ENCODE results near the gene PRKD1.

PRKD1 gene

DNA sequence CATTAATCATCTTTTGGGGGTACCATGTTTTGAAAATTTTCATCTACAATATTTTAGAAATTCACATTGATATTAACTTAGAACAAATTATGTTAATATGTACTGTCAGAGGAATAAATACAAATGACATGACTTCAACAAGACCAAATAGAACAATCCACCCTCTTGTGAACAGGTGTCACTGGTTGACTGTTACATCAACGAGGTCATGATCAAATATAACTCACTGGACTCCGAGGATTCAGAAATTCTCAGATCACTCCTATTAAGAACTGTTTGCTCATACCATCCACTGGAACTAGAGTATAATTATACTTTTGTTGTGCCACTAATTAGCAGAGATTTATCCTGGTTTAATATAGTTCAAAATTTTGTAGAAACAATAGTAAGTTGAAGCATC is 318.8 kb downstream of the PRKD1 start:
- Histone ChIP-seq H3K4me2 (ENCODE audit: low read length) (no peak overlapping the region), H3K4me3 (ENCODE audit: low read length) (no peak overlapping the region), H3K9me3 (ENCODE audit: insufficient read depth, low read length) (no peaks in the 10 kb centered on the region), H3K36me3 (replicated peaks; ENCODE audit: low read depth, low read length) (no peaks in the 10 kb centered on the region), H3K27ac (ENCODE audit: low read length) (no peak overlapping the region), H3K27me3 (ENCODE audit: low read depth, low read length) (no peaks in the 10 kb centered on the region), H3K79me2 (ENCODE audit: low read length) (no peaks in the 10 kb centered on the region), H3K9ac (ENCODE audit: low read length) (no peak overlapping the region), H2AFZ (ENCODE audit: low read depth, low read length) (no peak overlapping the region), H3K4me1 (ENCODE audit: low read length) (no peaks in the 10 kb centered on the region), H4K20me1 (ENCODE audit: insufficient read depth, low read length) (no peaks in the 10 kb centered on the region)
- no peak for TF ChIP-seq EZH2phosphoT487 (IDR thresholded peaks at IDR 0.05; ENCODE audit: low read depth)
- TF ChIP-seq, protein P1, sequence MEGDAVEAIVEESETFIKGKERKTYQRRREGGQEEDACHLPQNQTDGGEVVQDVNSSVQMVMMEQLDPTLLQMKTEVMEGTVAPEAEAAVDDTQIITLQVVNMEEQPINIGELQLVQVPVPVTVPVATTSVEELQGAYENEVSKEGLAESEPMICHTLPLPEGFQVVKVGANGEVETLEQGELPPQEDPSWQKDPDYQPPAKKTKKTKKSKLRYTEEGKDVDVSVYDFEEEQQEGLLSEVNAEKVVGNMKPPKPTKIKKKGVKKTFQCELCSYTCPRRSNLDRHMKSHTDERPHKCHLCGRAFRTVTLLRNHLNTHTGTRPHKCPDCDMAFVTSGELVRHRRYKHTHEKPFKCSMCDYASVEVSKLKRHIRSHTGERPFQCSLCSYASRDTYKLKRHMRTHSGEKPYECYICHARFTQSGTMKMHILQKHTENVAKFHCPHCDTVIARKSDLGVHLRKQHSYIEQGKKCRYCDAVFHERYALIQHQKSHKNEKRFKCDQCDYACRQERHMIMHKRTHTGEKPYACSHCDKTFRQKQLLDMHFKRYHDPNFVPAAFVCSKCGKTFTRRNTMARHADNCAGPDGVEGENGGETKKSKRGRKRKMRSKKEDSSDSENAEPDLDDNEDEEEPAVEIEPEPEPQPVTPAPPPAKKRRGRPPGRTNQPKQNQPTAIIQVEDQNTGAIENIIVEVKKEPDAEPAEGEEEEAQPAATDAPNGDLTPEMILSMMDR (IDR thresholded peaks at IDR 0.05; ENCODE audit: low read depth, low read length), result no peak

DNA sequence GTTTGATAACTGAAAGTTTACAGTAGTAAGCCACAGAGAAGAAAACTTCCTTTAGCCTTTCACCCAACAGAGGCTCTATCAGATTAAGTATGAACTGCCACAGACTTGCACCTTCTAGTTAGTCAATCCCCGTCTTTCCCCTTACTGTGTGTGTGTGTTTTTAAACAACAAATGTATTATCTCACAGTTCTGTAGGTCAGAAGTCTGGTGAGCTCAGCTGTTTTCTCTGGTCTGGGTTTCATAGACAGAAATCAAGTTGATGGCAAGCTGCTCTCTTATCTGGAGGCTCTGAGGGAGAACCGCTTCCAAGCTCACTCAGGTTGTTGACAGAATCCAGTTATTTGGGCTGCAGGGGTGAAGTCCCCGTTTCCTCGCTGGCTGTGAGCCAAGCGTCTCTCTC is 320.5 kb downstream of the PRKD1 start:
- H3K4me3 ChIP-seq (ENCODE audit: low read length), result no peak overlapping the region
- H2AFZ ChIP-seq (ENCODE audit: low read depth, low read length), result no peak overlapping the region
- H3K4me2 ChIP-seq (ENCODE audit: low read length), result no peak overlapping the region
- H3K9ac ChIP-seq (ENCODE audit: low read length), result no peak overlapping the region
- no peak overlapping the region for H3K27ac ChIP-seq (ENCODE audit: low read length)
- no peaks in the 10 kb centered on the region for H3K79me2 ChIP-seq (ENCODE audit: low read length)
- H3K4me1 ChIP-seq (ENCODE audit: low read length), result no peaks in the 10 kb centered on the region
- H3K27me3 ChIP-seq (ENCODE audit: low read depth, low read length), result no peaks in the 10 kb centered on the region
- H3K9me3 ChIP-seq (ENCODE audit: insufficient read depth, low read length), result no peaks in the 10 kb centered on the region
- no peaks in the 10 kb centered on the region for H4K20me1 ChIP-seq (ENCODE audit: insufficient read depth, low read length)
- TF ChIP-seq, protein P1 (IDR thresholded peaks at IDR 0.05; ENCODE audit: low read depth, low read length), result no peak
- no peaks in the 10 kb centered on the region for H3K36me3 ChIP-seq (replicated peaks; ENCODE audit: low read depth, low read length)

DNA sequence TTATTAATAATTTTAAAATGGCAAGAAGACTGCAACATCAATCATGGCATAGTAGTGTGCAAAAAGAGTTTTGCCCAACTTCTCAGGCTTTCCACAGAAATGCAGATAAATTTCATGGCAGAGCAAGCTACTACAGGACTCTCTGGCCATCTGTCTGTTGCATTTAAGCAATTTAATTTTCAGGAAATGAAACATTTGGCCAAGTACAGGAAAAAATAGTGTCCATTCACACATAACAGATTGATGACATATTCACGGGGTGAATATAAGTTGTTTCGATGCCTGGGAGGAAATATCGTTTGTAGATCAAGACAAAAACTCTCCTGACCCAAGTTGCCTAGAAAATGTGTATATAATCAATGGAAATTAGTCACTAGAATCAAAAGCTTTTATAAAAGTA is 324.0 kb downstream of the PRKD1 start:
- no peak overlapping the region for H3K9ac ChIP-seq (ENCODE audit: low read length)
- H3K27me3 ChIP-seq (ENCODE audit: low read depth, low read length), result no peaks in the 10 kb centered on the region
- H3K4me2 ChIP-seq (ENCODE audit: low read length), result no peak overlapping the region
- H3K36me3 ChIP-seq (replicated peaks; ENCODE audit: low read depth, low read length), result no peaks in the 10 kb centered on the region
- no peaks in the 10 kb centered on the region for H4K20me1 ChIP-seq (ENCODE audit: insufficient read depth, low read length)
- no peak overlapping the region for H3K4me3 ChIP-seq (ENCODE audit: low read length)
- no peaks in the 10 kb centered on the region for H3K4me1 ChIP-seq (ENCODE audit: low read length)
- TF ChIP-seq EZH2phosphoT487 (IDR thresholded peaks at IDR 0.05; ENCODE audit: low read depth), result no peak
- TF ChIP-seq, protein P1 (IDR thresholded peaks at IDR 0.05; ENCODE audit: low read depth, low read length), result no peak
- no peak overlapping the region for H3K27ac ChIP-seq (ENCODE audit: low read length)
- no peaks in the 10 kb centered on the region for H3K9me3 ChIP-seq (ENCODE audit: insufficient read depth, low read length)
- H3K79me2 ChIP-seq (ENCODE audit: low read length), result no peaks in the 10 kb centered on the region
- H2AFZ ChIP-seq (ENCODE audit: low read depth, low read length), result no peak overlapping the region

DNA sequence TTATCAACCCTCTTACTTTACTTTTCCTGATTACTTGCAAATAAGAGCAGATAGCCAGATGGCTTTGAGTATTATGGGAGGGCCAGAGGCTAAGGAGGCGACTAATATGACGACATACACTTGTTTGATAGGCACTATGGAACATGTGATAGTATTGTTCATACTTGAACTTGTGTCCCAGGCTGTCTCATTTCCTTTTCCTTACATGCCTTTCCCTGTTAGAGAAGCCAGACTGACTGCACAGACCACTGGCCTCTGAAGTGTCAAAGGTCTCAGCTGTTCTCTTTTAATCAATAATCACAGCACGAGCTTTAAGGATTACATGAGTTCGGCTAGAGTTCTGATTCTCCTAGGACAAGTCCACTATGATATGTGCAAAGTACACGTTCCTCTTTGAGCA is 326.0 kb downstream of the PRKD1 start:
- Histone ChIP-seq H3K4me1 (ENCODE audit: low read length) (no peaks in the 10 kb centered on the region), H3K27ac (ENCODE audit: low read length) (no peak overlapping the region), H3K79me2 (ENCODE audit: low read length) (no peaks in the 10 kb centered on the region), H2AFZ (ENCODE audit: low read depth, low read length) (no peak overlapping the region), H3K4me3 (ENCODE audit: low read length) (no peak overlapping the region), H3K36me3 (replicated peaks; ENCODE audit: low read depth, low read length) (no peaks in the 10 kb centered on the region), H4K20me1 (ENCODE audit: insufficient read depth, low read length) (no peaks in the 10 kb centered on the region), H3K4me2 (ENCODE audit: low read length) (no peak overlapping the region), H3K9me3 (ENCODE audit: insufficient read depth, low read length) (no peaks in the 10 kb centered on the region), H3K27me3 (ENCODE audit: low read depth, low read length) (no peaks in the 10 kb centered on the region), H3K9ac (ENCODE audit: low read length) (no peak overlapping the region)
- TF ChIP-seq, protein P1 (IDR thresholded peaks at IDR 0.05; ENCODE audit: low read depth, low read length), result no peak
- TF ChIP-seq EZH2phosphoT487 (IDR thresholded peaks at IDR 0.05; ENCODE audit: low read depth), result no peak
